Activated T-cell treated with anti-CD3 and anti-CD28 coated beads, Interleukin-2, amount 50 U/mL, for 24 hours (primary cell): ENCODE data around the gene TBL1X.
A peak's percentile ranks its signal among the peaks of the same experiment; 100 is the strongest.

Source experiments
- DNase-seq: peaks from one replicate; pipeline ENCODE4 v3.0.0-alpha.2; 2020
- H3K27ac Mint-ChIP-seq: 2 replicates; pipeline ENCODE4 v1.8.0; 2020; ENCODE audit warnings: mild to moderate bottlenecking, mixed read lengths
- H3K27me3 Mint-ChIP-seq: 2 replicates; pipeline ENCODE4 v1.8.0; 2020; ENCODE audit warnings: mixed read lengths
- H3K36me3 Mint-ChIP-seq: 2 replicates; pipeline ENCODE4 v1.8.0; 2020; ENCODE audit warnings: low read depth, mixed read lengths
- H3K4me1 Mint-ChIP-seq: 2 replicates; pipeline ENCODE4 v1.8.0; 2020; ENCODE audit warnings: low read depth, mixed read lengths
- H3K4me3 Mint-ChIP-seq: 2 replicates; pipeline ENCODE4 v1.8.0; 2020; ENCODE audit warnings: mild to moderate bottlenecking, moderate library complexity, mixed read lengths
- H3K9me3 Mint-ChIP-seq: 2 replicates; pipeline ENCODE4 v1.8.0; 2020; ENCODE audit warnings: mixed read lengths

TBL1X gene

DNA sequence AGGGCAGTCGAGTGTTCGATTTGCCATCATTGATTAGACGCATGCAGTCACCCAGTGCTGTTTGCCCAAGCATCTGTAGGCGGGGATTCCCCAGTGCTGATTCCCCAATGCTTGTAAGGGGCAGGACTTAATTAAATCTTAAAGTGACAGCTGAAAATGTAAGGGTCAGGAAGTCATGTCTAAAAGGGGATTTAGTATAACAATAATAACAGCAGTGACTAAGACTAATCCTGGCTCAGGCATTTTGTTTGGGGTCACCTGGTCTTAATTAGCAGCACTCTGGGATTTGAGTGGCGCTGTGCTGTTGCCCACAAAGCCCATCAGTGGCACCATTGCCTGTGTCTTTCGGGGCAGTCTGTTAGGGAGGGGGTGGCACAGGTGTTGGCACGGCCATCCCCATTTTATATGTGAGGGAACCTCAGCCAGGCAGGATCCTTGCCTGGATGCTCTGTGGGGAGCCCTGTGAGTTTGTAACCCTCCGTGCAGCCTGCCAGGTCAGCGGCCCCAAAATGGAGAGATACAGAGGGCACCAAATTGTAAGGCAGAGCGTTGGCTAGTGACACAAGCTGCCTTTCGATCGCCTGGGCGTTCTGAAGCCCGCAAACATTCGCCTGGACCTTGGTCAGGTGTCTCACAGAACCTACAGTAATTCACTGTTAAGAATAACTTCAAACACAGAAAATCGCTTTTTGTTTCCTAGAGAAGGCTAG is 146.7 kb downstream of the TBL1X start:
- Mint-ChIP-seq H3K4me1 (peaks cover 3% of the 10 kb centered on the region), H3K4me3 (no peak overlapping the region), H3K36me3 (no peaks in the 10 kb centered on the region), H3K27me3 (no peaks in the 10 kb centered on the region), H3K9me3 (no peaks in the 10 kb centered on the region), H3K27ac (no peak overlapping the region)
- DNase-seq: no peak

DNA sequence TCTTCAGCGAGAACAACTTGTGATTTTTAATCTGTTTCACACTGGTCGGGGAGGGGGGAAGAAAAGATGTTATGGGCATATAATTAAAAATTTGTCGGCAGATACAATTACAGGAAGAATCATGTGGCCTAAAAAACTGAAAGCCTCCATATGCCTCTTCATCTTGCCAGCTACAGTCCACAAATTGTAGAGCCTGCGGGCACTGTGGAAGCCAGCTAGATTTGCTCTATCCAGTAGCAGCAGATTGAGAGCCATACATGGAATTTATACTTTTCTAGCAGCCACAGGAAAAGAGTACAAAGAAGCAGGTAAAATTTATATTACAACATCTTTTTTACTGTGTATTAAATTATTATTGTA is 147.3 kb downstream of the TBL1X start:
- peaks cover 3% of the 10 kb centered on the region for H3K4me1 Mint-ChIP-seq
- no peaks in the 10 kb centered on the region for H3K36me3 Mint-ChIP-seq
- no peak overlapping the region for H3K4me3 Mint-ChIP-seq
- H3K27me3 Mint-ChIP-seq: no peaks in the 10 kb centered on the region
- DNase-seq: no peak
- no peaks in the 10 kb centered on the region for H3K9me3 Mint-ChIP-seq
- H3K27ac Mint-ChIP-seq: no peak overlapping the region

DNA sequence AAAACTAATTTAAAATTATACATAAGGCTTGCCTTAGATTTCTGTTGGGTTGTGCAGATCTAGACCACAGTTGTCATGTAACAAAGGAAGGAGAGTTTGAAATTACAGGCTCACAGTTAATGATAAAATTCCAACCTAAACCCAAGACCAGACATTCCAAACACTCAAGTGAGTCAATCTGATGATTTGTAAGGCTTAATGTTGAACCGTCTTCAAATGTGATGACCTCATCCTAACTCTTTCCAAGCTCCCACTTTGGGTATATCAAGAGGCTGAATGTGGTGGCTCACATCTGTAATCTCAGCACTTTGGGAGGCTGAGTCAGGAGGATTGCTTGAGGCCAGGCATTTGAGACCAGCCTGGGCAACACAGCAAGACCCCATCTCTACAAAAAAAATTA is 149.2 kb downstream of the TBL1X start:
- no peak overlapping the region for H3K27ac Mint-ChIP-seq
- DNase-seq: no peak
- H3K27me3 Mint-ChIP-seq: peaks cover 4% of the 10 kb centered on the region
- no peaks in the 10 kb centered on the region for H3K9me3 Mint-ChIP-seq
- peaks cover 4% of the 10 kb centered on the region for H3K4me1 Mint-ChIP-seq
- peaks cover 5% of the 10 kb centered on the region for H3K36me3 Mint-ChIP-seq
- H3K4me3 Mint-ChIP-seq: no peak overlapping the region

DNA sequence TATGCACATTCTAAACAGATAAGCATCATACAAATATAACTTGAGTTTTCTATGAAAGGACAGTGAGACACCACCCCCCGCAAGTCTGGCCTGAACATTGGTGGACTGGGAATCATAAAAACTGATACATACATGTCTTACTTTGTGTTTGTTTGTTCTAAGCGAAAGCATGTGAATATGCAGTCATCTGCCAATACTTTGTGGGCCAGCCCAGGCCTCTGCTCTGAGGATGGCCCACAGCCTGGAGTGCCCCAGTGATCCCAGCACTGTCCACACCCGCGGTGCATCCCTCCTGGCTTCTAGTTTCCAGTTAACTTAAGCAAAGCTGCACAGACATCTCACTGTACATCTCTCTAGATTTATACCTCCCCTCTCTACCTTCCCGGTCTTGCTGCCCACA is 154.3 kb downstream of the TBL1X start:
- no peak for DNase-seq
- peaks cover 4% of the 10 kb centered on the region for H3K27me3 Mint-ChIP-seq
- H3K27ac Mint-ChIP-seq: no peak overlapping the region
- peaks cover 36% of the 10 kb centered on the region for H3K4me1 Mint-ChIP-seq
- no peaks in the 10 kb centered on the region for H3K9me3 Mint-ChIP-seq
- H3K4me3 Mint-ChIP-seq: no peak overlapping the region
- peaks cover 7% of the 10 kb centered on the region for H3K36me3 Mint-ChIP-seq

DNA sequence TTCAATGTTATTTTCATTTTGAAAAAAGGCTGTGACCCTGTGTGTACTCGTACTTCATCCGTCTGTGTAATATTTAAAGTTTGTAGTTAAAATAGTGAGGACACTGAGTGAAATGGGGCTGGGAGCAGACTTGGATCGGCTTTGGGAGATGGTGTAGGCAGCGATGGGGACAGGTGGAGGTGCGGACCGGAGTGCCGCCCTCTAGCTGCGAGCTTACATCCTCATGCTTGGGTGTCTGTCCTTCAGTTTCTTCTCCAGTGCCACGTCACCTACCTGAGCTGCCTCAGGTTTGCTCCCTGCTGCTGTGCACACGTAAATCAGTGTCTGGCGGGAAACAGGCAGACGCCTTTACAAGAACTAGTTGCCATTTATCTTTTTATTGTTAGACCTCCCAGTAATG is 154.7 kb downstream of the TBL1X start:
- no peak overlapping the region for H3K27ac Mint-ChIP-seq
- H3K27me3 Mint-ChIP-seq: peaks cover 4% of the 10 kb centered on the region
- peaks cover 7% of the 10 kb centered on the region for H3K36me3 Mint-ChIP-seq
- DNase-seq: no peak
- no peak overlapping the region for H3K4me3 Mint-ChIP-seq
- H3K4me1 Mint-ChIP-seq: peaks cover 40% of the 10 kb centered on the region
- H3K9me3 Mint-ChIP-seq: no peaks in the 10 kb centered on the region

DNA sequence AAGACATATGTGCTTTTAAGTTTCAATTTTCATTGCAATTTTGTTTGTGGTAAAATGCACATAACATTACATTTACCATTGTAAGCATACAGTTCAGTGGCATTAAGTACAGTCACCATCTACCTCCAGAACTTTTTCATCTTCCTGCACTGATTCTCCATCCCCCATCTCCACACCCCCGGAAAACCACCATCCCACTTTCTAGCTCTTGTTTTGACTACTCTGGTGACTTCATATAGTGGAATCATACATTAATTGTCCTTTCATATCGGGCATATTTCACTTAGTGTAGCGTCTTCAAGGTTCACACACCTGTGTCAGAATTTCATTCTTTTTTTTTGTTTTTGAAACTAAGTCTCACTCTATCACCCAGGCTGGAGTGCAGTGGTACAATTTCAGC is 157.3 kb downstream of the TBL1X start:
- DNase-seq: no peak
- peaks cover 7% of the 10 kb centered on the region for H3K36me3 Mint-ChIP-seq
- H3K4me1 Mint-ChIP-seq: peaks cover 49% of the 10 kb centered on the region
- H3K9me3 Mint-ChIP-seq: no peaks in the 10 kb centered on the region
- H3K27me3 Mint-ChIP-seq: peaks cover 4% of the 10 kb centered on the region
- H3K27ac Mint-ChIP-seq: peak overlapping the region; percentile 50
- H3K4me3 Mint-ChIP-seq: no peak overlapping the region

DNA sequence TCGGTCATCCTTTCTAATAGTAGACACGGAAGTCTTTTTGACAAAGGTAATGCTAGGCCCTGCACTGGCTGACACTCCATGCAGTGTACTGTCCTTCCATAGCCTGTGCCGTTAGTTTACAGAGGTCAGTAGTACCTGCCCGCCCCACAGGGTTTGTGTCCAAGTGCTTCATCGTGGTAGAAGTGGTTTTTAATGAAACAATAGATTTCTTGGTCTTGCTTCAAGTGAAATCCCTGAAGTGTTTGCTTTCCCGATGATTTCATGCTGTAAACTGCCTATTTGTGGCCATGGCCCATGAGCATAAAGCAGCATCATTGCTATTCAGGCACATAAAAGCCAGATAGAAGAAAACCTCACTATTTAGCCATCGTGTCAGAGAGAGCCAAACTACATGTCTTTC is 161.5 kb downstream of the TBL1X start:
- Mint-ChIP-seq H3K36me3 (peaks cover 2% of the 10 kb centered on the region), H3K9me3 (no peaks in the 10 kb centered on the region), H3K27me3 (no peaks in the 10 kb centered on the region), H3K4me3 (no peak overlapping the region), H3K4me1 (peaks cover 37% of the 10 kb centered on the region), H3K27ac (no peak overlapping the region)
- DNase-seq: no peak

DNA sequence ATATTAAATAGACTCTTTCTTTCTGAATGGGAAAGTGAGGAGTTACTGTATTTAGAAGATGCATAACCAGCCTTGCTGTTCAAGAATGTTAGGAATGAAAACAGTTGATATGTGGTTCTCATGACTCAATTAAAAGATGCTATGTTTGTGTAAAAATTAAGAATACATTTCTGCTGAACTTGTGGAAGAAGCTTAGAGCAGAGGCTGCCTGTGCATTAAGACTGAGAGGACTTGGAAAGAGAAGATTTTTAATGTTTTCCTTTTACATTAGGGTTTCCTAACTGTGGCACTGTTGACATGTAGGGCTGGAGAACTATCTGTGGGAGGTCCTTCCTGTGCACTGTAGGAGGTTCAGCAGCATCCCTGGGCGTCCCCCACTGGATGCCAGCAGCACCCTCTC is 163.1 kb downstream of the TBL1X start:
- Mint-ChIP-seq H3K27ac (no peak overlapping the region), H3K4me3 (no peak overlapping the region), H3K36me3 (no peaks in the 10 kb centered on the region), H3K9me3 (no peaks in the 10 kb centered on the region), H3K27me3 (no peaks in the 10 kb centered on the region), H3K4me1 (peaks cover 25% of the 10 kb centered on the region)
- DNase-seq: no peak

DNA sequence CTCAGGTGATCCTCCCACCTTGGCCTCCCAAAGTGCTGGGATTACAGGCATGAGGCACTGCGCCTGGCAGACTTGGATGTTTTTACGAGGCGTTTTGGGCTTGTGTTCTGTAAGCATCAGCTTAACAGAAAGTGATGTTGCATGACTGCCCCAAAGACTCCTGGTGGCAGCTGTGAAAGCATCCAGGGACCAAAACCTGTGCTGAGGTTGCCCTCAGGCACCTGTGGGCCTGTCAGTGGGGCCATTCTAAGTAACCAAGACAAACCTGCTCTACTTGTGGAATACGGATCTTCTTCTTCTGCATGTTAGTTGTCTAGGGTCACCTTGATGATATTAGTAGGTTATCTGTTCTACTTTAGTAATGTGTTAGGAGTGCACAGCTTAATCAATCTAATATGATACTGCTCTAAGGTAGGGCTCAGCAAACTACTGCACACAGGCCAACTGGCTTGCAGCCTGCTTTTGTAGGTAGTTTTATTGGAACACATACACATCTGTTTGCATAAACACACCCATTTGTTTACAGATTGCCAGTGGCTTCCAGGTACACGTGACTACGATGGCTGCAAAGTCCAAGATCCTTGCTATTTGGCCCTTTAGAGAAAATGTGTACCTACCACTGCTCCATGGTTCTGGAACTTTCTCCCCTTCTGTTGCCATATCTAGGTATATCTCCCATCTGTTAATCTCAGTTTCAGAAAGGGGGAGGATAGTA is 164.1 kb downstream of the TBL1X start:
- DNase-seq: no peak
- Mint-ChIP-seq H3K4me1 (peaks cover 20% of the 10 kb centered on the region), H3K27ac (no peak overlapping the region), H3K9me3 (no peaks in the 10 kb centered on the region), H3K4me3 (no peak overlapping the region), H3K36me3 (no peaks in the 10 kb centered on the region), H3K27me3 (no peaks in the 10 kb centered on the region)

DNA sequence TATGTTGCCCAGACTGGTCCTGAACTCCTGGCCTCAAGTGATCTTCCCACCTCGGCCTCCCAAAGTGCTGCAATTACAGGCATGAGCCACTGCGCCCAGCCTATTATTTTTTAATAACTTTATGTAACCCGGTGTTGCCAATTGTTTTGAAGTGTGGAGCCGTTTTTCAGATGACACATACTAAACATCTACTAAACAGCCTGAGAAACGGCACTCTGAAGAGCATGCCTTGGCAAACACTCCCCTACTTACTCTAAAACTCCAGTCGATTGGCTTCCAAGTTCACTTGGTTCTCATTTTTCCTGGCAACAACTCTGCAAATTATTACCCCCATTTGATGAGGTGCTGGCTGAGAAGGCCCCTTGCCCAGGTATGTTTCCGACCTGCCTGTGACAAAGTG is 169.7 kb downstream of the TBL1X start:
- DNase-seq: no peak
- Mint-ChIP-seq H3K9me3 (no peaks in the 10 kb centered on the region), H3K27ac (no peak overlapping the region), H3K27me3 (no peaks in the 10 kb centered on the region), H3K4me3 (no peak overlapping the region), H3K36me3 (peaks cover 1% of the 10 kb centered on the region), H3K4me1 (peaks cover 11% of the 10 kb centered on the region)

DNA sequence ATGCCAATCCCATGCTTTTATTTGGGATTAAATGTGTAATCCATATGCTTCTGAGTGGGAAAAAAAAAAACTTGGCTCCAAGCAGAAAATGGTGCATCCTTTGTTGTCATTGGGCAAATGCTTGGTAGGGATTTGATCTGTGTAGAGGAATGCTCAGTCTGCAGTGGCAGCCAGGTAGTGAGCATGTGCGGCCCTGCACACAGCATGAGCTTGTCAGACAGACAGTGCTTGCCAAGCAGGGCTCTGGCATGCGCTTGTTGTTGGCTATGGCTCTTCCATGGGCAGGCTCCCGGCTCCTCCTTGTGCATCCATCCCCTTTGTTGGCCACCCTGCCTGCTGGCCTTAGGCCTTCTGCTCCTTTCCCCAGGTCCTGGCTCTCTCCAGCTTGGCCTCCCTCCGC is 170.5 kb downstream of the TBL1X start:
- no peaks in the 10 kb centered on the region for H3K9me3 Mint-ChIP-seq
- peaks cover 14% of the 10 kb centered on the region for H3K4me1 Mint-ChIP-seq
- no peaks in the 10 kb centered on the region for H3K27me3 Mint-ChIP-seq
- H3K36me3 Mint-ChIP-seq: peaks cover 1% of the 10 kb centered on the region
- no peak overlapping the region for H3K4me3 Mint-ChIP-seq
- no peak overlapping the region for H3K27ac Mint-ChIP-seq
- DNase-seq: no peak

DNA sequence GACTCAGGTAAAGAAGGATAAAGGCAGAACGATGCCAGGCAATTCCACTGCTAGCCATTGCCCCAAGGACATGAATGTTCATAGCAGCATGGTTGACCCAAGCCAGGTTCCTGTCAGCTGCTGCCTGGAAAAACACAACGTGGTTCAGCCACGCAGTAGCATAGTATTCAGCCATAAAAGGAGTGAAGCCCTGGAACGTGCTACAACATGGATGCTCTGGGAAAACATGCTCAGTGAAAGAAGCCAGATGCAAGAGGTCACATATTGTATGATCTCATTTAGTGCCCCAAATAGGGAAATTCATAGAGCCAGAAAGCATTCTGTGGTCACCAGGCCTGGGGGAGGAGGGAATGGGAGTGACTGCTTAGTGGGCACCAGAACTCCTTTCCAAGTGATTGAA is 170.9 kb downstream of the TBL1X start:
- Mint-ChIP-seq H3K4me3 (no peak overlapping the region), H3K9me3 (no peaks in the 10 kb centered on the region), H3K36me3 (peaks cover 1% of the 10 kb centered on the region), H3K27ac (no peak overlapping the region), H3K27me3 (no peaks in the 10 kb centered on the region), H3K4me1 (peaks cover 14% of the 10 kb centered on the region)
- no peak for DNase-seq

DNA sequence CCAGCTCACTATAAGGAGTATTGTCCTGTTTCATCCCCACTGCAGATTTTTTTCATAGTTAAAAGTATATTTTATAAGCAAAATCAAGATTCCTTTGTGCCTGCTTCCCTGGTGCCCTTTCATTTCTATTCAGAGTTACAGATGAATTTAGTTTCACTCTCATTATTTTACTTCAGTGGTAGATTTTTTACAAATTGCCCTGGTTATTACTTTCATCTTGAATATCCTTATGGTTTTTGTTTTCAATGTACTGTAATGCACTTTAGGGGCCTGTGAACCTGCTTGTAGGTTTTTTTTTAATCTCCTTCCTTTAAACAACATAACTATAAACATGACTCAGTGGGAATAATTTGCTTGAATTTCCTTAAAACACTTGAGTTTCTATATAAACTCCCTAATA is 174.0 kb downstream of the TBL1X start:
- peaks cover 37% of the 10 kb centered on the region for H3K4me1 Mint-ChIP-seq
- no peak for DNase-seq
- H3K27ac Mint-ChIP-seq: no peak overlapping the region
- no peak overlapping the region for H3K4me3 Mint-ChIP-seq
- no peaks in the 10 kb centered on the region for H3K9me3 Mint-ChIP-seq
- no peaks in the 10 kb centered on the region for H3K27me3 Mint-ChIP-seq
- peaks cover 1% of the 10 kb centered on the region for H3K36me3 Mint-ChIP-seq

DNA sequence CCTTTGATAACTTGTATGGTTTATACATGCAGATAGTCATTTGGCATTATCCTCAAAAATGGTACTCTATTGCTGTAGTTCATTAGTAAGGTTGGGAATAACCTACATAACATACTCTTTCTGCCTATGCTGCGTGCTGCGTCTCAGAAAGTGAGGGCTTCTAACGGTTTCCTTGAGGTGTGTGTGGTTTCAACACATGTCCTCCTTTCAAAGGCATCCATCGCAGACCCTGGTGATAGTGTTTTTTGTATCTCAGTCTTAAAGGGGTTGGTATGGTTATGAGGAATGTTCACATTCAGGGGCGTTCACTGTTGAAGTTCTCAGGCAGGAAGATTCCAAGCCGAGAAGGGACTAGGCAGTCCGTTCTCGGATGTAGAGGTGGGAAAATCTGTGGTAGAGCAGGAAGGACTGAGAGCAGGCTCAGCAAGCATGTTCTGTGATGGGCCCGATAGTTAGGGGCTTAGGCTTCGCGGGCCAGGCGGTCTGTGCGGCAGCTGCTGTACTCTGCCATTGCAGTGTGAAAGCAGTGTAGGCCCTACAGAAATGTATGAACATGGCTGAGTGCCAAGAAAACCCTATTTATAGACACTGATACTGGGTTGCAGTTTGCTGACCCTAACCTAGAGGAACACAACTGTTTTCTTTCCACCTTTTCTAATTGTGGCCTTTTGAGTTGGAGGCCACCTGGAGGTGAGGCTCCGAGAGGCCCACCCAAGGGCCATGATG is 177.6 kb downstream of the TBL1X start:
- H3K36me3 Mint-ChIP-seq: no peaks in the 10 kb centered on the region
- H3K4me3 Mint-ChIP-seq: no peak overlapping the region
- H3K27ac Mint-ChIP-seq: no peak overlapping the region
- no peaks in the 10 kb centered on the region for H3K9me3 Mint-ChIP-seq
- no peak for DNase-seq
- H3K4me1 Mint-ChIP-seq: peaks cover 46% of the 10 kb centered on the region
- no peaks in the 10 kb centered on the region for H3K27me3 Mint-ChIP-seq

DNA sequence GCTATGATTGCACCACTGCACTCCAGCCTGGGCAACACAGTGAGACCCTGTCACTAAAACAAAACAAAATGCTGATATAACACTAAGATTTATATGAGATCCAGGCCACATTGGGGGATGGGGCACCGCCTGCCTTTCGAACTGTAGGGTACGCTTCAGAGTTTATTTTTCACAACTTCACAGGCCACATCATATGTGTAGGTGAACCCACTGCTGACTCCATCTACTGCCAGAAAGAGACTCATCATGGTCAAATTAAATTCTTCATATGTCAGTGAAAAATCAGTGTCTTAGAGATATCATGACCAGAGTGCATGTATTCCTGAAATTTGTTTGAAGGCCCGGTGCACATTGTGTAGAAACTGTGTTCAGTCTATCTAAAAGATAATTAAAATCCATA is 178.9 kb downstream of the TBL1X start:
- no peaks in the 10 kb centered on the region for H3K27me3 Mint-ChIP-seq

More for the DNA sequence above, 178.9 kb downstream of the TBL1X start:
- Mint-ChIP-seq H3K4me3 (no peak overlapping the region), H3K9me3 (no peaks in the 10 kb centered on the region), H3K4me1 (peaks cover 40% of the 10 kb centered on the region), H3K36me3 (no peaks in the 10 kb centered on the region), H3K27ac (peak overlapping the region; percentile 65)
- no peak for DNase-seq
